SK-N-MC (cell line): ENCODE data around the gene KRTAP10-5.
"Not testable (repeated sequence)": the region's sequence is repeated elsewhere in the genome, so short reads cannot be mapped to it uniquely, and the experiment has no call there.

ENCODE experiments used
- DNase-seq: peaks from one replicate; pipeline ENCODE4 v3.0.0-alpha.2; 2011; ENCODE audit warnings: low read depth, low spot score
- H3K27ac ChIP-seq: fragments of 200-600 bp; sonication (generic); 2 replicates; pipeline ENCODE4 v1.5.1; 2016; ENCODE audit warnings: mixed run types
- H3K36me3 ChIP-seq: fragments of 200-600 bp; sonication (generic); 2 replicates; pipeline ENCODE4 v1.6.1; 2017; ENCODE audit warnings: antibody characterized with exemption, low read length, mixed read lengths; ENCODE audit not compliant: insufficient read depth
- H3K4me3 ChIP-seq: fragments of 200-600 bp; sonication (generic); 2 replicates; pipeline ENCODE4 v1.5.1; 2016
- H3K9ac ChIP-seq: fragments of 200-600 bp; sonication (generic); 2 replicates; pipeline ENCODE4 v1.8.0; 2017; ENCODE audit warnings: mixed run types, mixed read lengths; ENCODE audit not compliant: insufficient read length
- H3K9me3 ChIP-seq: fragments of 200-600 bp; sonication (generic); 2 replicates; pipeline ENCODE4 v1.6.1; 2017; ENCODE audit warnings: low read depth, mild to moderate bottlenecking, antibody characterized with exemption, low read length, moderate library complexity, mixed read lengths
- EZH2 ChIP-seq: fragments of 200-600 bp; sonication (generic); IDR thresholded peaks from one replicate; pipeline ENCODE4 v1.6.1; 2017; ENCODE audit warnings: antibody characterized with exemption
- FOXP2 ChIP-seq: optimal IDR thresholded peaks from 2 replicates; pipeline ENCODE3; 2011; ENCODE audit warnings: mild to moderate bottlenecking, moderate library complexity; ENCODE audit not compliant: insufficient read depth; ENCODE audit errors: extremely low read length, control extremely low read depth
- POLR2AphosphoS5 ChIP-seq: IDR thresholded peaks from 2 replicates; pipeline ENCODE4 v1.6.1; 2012; ENCODE audit warnings: mild to moderate bottlenecking, low read depth, low read length, borderline replicate concordance

Gene KRTAP10-5

GRCh38 chr21:44596068-44596725 is 15.8 kb upstream of the KRTAP10-5 start:
- Histone ChIP-seq H3K27ac (no peak overlapping the region), H3K9me3 (no peaks in the 10 kb centered on the region), H3K4me3 (no peak overlapping the region), H3K9ac (no peak overlapping the region), H3K36me3 (no peaks in the 10 kb centered on the region)
- no peak for TF ChIP-seq POLR2AphosphoS5
- no peak for TF ChIP-seq EZH2
- TF ChIP-seq FOXP2 = no peak
- DNase-seq = no peak

- TF ChIP-seq EZH2 (no peak), POLR2AphosphoS5 (no peak), FOXP2 (no peak)
- H3K9ac ChIP-seq = no peak overlapping the region
- DNase-seq = no peak
- no peak overlapping the region for H3K27ac ChIP-seq
- no peaks in the 10 kb centered on the region for H3K36me3 ChIP-seq
- no peak overlapping the region for H3K4me3 ChIP-seq
- no peaks in the 10 kb centered on the region for H3K9me3 ChIP-seq
These were observed 15.1 kb upstream of the KRTAP10-5 start for GRCh38 chr21:44595524-44595923.

- TF ChIP-seq FOXP2 (no peak), EZH2 (no peak), POLR2AphosphoS5 (no peak)
- no peaks in the 10 kb centered on the region; the same call in 1 of the 2 replicates for H3K36me3 ChIP-seq
These were observed 14.1 kb upstream of the KRTAP10-5 start for GRCh38 chr21:44594406-44594916.

GRCh38 chr21:44593598-44594405 is 13.4 kb upstream of the KRTAP10-5 start:
- no peak overlapping the region for H3K4me3 ChIP-seq
- H3K27ac ChIP-seq = no peak overlapping the region
- no peak for DNase-seq
- H3K9ac ChIP-seq = no peak overlapping the region
- H3K36me3 ChIP-seq = no peaks in the 10 kb centered on the region; the same call in 1 of the 2 replicates
- TF ChIP-seq EZH2 (no peak), FOXP2 (no peak), POLR2AphosphoS5 (no peak)
- no peaks in the 10 kb centered on the region for H3K9me3 ChIP-seq

More at GRCh38 chr21:44594406-44594916, 14.1 kb upstream of the KRTAP10-5 start:
- H3K4me3 ChIP-seq = no peak overlapping the region
- no peak for DNase-seq
- H3K9ac ChIP-seq = no peak overlapping the region
- H3K27ac ChIP-seq = no peak overlapping the region
- H3K9me3 ChIP-seq = no peaks in the 10 kb centered on the region

GRCh38 chr21:44592446-44593311 is 12.3 kb upstream of the KRTAP10-5 start, which contains the start of gene KRTAP10-6:
TSS of gene KRTAP10-6 (minus strand) at chr21:44592505. CDS start at chr21:44592484, 21 bp downstream.
- no peaks in the 10 kb centered on the region; the same call in 1 of the 2 replicates for H3K36me3 ChIP-seq
- TF ChIP-seq FOXP2 (no peak), EZH2 (no peak), POLR2AphosphoS5 (no peak)
- no peak for DNase-seq
- H3K4me3 ChIP-seq = no peak within 1 kb of the TSS
- no peaks in the 10 kb centered on the region for H3K9me3 ChIP-seq
- no peak within 1 kb of the TSS for H3K9ac ChIP-seq
- H3K27ac ChIP-seq = no peak within 1 kb of the TSS

GRCh38 chr21:44591801-44592130 is 11.4 kb upstream of the KRTAP10-5 start:
- not testable (repeated sequence) for H3K36me3 ChIP-seq, H3K27ac ChIP-seq, DNase-seq, H3K9ac ChIP-seq, H3K4me3 ChIP-seq, H3K9me3 ChIP-seq

GRCh38 chr21:44590897-44591800 is 10.7 kb upstream of the KRTAP10-5 start:
- H3K4me3 ChIP-seq, H3K9me3 ChIP-seq, H3K27ac ChIP-seq, H3K9ac ChIP-seq, H3K36me3 ChIP-seq, DNase-seq: not testable (repeated sequence)

- Histone ChIP-seq H3K4me3 (no peak overlapping the region), H3K9ac (no peak overlapping the region), H3K27ac (no peak overlapping the region), H3K9me3 (no peaks in the 10 kb centered on the region), H3K36me3 (peaks cover 4% of the 10 kb centered on the region; the same call in 1 of the 2 replicates)
- TF ChIP-seq POLR2AphosphoS5 = no peak
- no peak for TF ChIP-seq EZH2
- no peak for TF ChIP-seq FOXP2
- no peak for DNase-seq
These were observed 9.9 kb upstream of the KRTAP10-5 start for GRCh38 chr21:44590311-44590721.
